ENCODE measurements around the gene OTOL1.

GRCh38 chr3:161531930-161532329 lies 35.3 kb downstream of the OTOL1 start:
- TF ChIP-seq POLR2AphosphoS5 (IDR thresholded peaks at IDR 0.05; ENCODE audit: low read depth, low read length) (no peak), POLR2A (IDR thresholded peaks at IDR 0.05; ENCODE audit: low read depth, low read length) (no peak), TAF1 (IDR thresholded peaks at IDR 0.05; ENCODE audit: low read depth, low read length) (no peak), SPI1 (IDR thresholded peaks at IDR 0.05; ENCODE audit: low read depth, low read length) (no peak), PAX5 (IDR thresholded peaks at IDR 0.05; ENCODE audit: insufficient read depth, low read length, severe bottlenecking) (no peak)
